Activated naive CD8-positive, alpha-beta T cell (primary cell): ENCODE measurements around the gene HOXC4.
A peak's percentile ranks its signal among the peaks of the same experiment; 100 is the strongest.
"Not testable (repeated sequence)": the region's sequence is repeated elsewhere in the genome, so short reads cannot be mapped to it uniquely, and the experiment has no call there.

ENCODE experiments used
- H3K27ac Mint-ChIP-seq: one replicate; pipeline ENCODE4 v1.8.0; 2021; ENCODE audit warnings: mixed read lengths
- H3K27me3 Mint-ChIP-seq: one replicate; pipeline ENCODE4 v1.8.0; 2021; ENCODE audit warnings: mixed read lengths
- H3K36me3 Mint-ChIP-seq: one replicate; pipeline ENCODE4 v1.8.0; 2021; ENCODE audit warnings: mixed read lengths
- H3K4me1 Mint-ChIP-seq: one replicate; pipeline ENCODE4 v1.8.0; 2021; ENCODE audit warnings: low read depth, mixed read lengths
- H3K4me3 Mint-ChIP-seq: one replicate; pipeline ENCODE4 v1.8.0; 2021; ENCODE audit warnings: mild to moderate bottlenecking, mixed read lengths
- H3K9me3 Mint-ChIP-seq: one replicate; pipeline ENCODE4 v1.8.0; 2021; ENCODE audit warnings: low read depth, mixed read lengths

HOXC4 gene

DNA sequence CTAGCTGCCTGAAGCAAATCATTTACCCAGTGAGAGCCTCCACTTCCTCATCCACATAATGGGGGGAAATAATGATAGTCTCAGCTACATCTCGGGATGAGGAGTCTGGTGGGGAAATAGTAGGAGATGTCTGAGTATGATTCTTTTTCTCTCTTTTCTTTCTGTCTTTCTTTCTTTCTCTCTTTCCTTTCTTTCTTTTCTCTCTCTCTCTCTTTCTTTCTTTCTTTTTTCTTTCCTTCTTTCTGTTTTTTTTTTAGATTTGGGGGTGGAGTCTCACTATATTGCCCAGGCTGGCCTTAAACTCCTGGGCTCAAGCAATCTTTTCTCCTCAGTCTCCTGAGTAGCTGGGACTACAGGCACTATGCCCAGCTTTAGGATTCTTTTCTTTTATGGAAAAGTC, 12.8 kb downstream of the HOXC4 start:
- Mint-ChIP-seq H3K4me1 (no peaks in the 10 kb centered on the region), H3K9me3 (no peaks in the 10 kb centered on the region), H3K27ac (no peak overlapping the region), H3K27me3 (peaks cover 19% of the 10 kb centered on the region), H3K36me3 (no peaks in the 10 kb centered on the region), H3K4me3 (no peak overlapping the region)

DNA sequence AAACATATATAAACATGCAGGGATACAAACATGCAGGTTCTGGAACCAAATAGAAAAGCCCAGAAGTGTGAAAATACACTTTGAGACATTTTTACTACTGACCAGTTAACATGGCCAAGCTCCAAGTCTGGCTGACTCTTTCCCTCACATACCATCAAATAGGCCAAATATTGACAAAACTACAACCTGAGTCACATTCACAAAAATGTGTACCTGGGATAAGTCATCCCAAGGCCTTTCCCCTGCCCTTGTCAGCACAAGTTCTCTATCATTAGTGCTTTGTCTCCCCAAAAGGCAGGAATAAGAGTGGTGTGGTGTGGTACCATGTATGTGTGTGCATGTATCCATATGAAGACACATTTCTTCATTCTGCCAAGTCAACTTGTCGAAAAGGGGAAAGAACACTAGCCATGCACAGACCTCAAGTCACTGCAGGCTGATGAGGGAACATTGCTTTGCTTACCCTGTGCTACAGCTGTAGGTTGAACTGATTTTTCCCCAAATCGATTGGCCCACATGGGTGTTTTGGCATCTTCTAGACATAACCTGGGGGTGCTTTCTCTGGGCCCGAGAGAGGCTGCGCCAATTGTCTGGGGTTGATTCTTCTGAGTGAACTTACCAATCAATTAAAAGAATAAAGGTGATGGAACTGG, 14.9 kb downstream of the HOXC4 start:
- H3K4me3 Mint-ChIP-seq = no peak overlapping the region
- H3K36me3 Mint-ChIP-seq = no peaks in the 10 kb centered on the region
- peaks cover 16% of the 10 kb centered on the region for H3K27me3 Mint-ChIP-seq
- no peak overlapping the region for H3K27ac Mint-ChIP-seq
- H3K4me1 Mint-ChIP-seq = no peaks in the 10 kb centered on the region
- no peaks in the 10 kb centered on the region for H3K9me3 Mint-ChIP-seq

- Mint-ChIP-seq H3K36me3 (no peaks in the 10 kb centered on the region), H3K27me3 (peaks cover 8% of the 10 kb centered on the region)
Observed at GRCh38 chr12:54071942-54072341, 18.3 kb downstream of the HOXC4 start.

DNA sequence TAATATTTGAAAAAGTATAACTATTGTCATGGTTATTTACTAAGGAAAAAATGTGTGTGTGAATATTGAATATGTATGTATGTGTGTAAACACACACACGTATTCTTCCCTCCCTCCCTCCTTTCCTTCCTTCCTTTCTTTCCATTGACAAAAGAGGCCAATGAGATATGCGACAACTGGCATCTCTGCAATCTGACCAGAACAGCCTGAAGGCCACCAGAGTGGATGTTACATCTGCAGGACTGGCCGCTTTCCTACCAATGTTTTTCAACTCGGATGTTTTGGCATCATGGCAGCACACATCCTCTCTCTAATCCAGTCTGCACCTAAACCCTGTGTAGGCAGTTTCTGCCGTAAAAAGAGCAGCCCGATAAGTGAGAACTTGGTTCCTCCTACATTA, 20.7 kb downstream of the HOXC4 start:
- Mint-ChIP-seq H3K27me3 (peaks cover 8% of the 10 kb centered on the region), H3K9me3 (no peaks in the 10 kb centered on the region), H3K4me1 (no peaks in the 10 kb centered on the region), H3K4me3 (no peak overlapping the region), H3K27ac (no peak overlapping the region), H3K36me3 (no peaks in the 10 kb centered on the region)

More at GRCh38 chr12:54071942-54072341, 18.3 kb downstream of the HOXC4 start:
- no peaks in the 10 kb centered on the region for H3K9me3 Mint-ChIP-seq
- no peak overlapping the region for H3K27ac Mint-ChIP-seq
- no peaks in the 10 kb centered on the region for H3K4me1 Mint-ChIP-seq
- no peak overlapping the region for H3K4me3 Mint-ChIP-seq

DNA sequence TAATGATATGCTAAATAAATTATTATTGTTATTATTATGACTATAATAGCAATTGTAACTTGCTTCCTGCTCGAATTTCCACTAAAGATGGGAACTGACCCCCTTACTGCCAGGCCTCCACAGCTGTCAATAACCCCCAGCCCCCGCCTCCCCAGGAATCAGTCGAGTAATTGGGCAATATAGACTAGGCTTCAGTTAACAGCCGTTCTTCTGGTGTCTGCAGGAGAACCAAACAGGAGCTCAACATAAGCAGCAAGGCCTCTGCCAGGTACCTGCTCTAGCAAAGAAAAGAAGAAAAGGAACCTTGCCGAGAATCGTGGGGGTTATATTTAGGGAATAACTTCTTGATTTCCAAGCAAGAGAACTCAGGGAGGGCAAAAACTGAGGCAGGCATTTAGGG, 21.8 kb downstream of the HOXC4 start:
- peaks cover 1% of the 10 kb centered on the region for H3K4me1 Mint-ChIP-seq
- no peaks in the 10 kb centered on the region for H3K36me3 Mint-ChIP-seq
- no peaks in the 10 kb centered on the region for H3K9me3 Mint-ChIP-seq
- H3K27ac Mint-ChIP-seq = no peak overlapping the region
- H3K27me3 Mint-ChIP-seq = peaks cover 5% of the 10 kb centered on the region
- no peak overlapping the region for H3K4me3 Mint-ChIP-seq

DNA sequence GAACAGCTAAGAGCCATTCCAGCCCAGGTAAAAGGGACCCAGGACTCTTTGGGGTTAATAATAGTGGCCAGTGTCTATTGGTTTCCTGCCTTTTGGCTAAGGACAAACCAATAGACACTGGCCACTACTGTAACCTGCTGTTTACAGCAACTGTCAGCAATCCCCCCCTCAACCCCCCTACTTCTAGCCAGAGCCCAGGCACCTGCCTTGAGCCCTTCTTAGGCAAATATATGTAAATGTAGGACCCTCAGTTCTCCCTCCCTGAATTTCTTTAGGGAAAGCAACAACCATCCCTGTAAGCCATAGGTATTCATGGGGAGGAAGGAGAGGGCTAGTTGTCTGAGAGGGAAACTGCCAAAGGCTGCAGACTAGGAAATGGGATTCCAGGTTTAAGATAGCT, 22.3 kb downstream of the HOXC4 start:
- Mint-ChIP-seq H3K4me1 (peaks cover 6% of the 10 kb centered on the region), H3K27ac (no peak overlapping the region), H3K27me3 (peaks cover 2% of the 10 kb centered on the region), H3K9me3 (no peaks in the 10 kb centered on the region), H3K36me3 (no peaks in the 10 kb centered on the region), H3K4me3 (no peak overlapping the region)

DNA sequence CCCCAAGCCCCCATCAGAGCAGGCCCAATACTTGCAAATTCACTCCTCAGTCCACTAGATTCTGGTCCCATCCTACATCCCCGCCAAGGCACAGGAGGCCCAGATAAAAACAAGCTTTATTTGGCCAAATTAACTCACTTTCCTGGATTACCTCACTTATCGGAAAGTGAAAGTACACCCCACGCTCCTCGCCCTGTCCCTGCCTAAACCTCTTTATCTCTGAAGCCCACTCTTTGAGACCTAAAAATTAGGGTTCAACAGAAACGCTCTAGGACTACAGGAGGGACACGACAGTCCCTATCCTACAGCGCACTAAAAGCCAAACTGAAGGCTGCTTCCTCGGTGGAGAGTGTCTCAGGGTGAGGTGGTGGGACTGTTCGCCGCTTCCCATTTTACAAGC, 24.2 kb downstream of the HOXC4 start:
- Mint-ChIP-seq H3K4me1 (peaks cover 19% of the 10 kb centered on the region), H3K27ac (peak overlapping the region; percentile 54)
- not testable (repeated sequence) for H3K36me3 Mint-ChIP-seq, H3K4me3 Mint-ChIP-seq, H3K9me3 Mint-ChIP-seq, H3K27me3 Mint-ChIP-seq

DNA sequence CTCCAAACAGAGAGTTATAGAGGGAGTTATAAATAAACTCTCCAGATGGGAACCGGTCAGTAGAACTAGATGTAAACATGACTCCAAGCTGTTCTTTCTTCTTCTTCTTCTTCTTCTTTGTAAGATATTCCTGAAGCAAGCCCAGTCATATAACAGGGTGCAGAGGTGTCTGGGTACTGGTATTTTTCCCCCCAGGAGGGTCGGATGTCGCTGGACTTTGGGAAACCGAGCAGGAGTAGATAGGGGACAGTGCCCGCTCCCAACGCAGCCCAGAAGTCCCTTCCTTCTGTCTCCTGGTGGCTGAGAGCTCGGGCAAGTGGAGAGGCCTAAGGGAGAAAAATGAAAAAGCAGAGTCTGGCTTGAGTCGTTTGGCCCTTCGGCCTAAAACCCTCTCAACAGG, 25.5 kb downstream of the HOXC4 start:
- H3K36me3 Mint-ChIP-seq, H3K4me3 Mint-ChIP-seq: not testable (repeated sequence)

DNA sequence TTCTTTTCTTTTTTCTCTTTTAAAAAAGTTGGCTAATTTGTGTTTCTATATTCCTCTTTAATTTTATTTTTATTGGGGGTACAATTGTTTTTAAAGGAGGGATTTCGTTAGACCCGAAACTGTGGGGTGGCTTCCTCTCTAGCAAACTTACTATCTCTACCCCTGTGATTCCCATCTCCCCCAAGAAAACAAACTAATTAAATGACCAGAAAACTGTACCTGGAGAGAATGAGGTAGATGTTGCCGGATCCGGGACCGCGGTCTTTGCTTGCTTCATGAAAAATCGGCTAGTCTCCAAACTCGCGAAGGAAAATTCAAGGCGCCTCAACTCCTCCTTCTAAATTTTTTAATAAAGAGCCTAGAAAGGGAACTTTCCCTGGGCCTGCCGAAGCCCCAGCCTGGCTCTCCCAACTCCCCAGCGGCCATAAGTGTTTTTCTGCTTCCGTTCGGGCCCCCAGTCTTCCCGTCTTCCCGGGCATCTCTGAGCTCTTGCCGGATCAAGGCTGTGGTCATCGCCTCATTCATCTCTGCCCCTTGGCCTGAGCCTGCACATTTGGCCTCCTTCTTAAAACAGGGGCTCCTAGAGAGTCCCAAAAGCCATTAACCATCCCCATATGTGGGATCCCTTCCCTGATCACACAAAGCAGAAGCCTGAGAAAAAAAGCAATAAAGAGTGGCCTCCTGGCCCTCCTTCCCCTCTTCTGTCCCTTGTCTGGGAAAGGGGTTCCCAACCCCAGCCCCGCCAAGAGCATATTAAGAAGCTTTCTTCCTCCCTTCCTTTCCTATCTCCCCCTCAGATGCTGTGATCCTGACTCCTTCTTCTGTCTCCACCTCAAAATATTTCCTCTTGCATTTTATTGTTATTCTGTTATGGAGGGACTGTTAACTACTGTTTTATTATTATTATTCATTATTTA, 26.6 kb downstream of the HOXC4 start:
- H3K27ac Mint-ChIP-seq = peak overlapping the region; percentile 78

More for the DNA sequence above, 25.5 kb downstream of the HOXC4 start:
- Mint-ChIP-seq H3K27ac (peak overlapping the region; percentile 18), H3K4me1 (peaks cover 30% of the 10 kb centered on the region)
- not testable (repeated sequence) for H3K27me3 Mint-ChIP-seq, H3K9me3 Mint-ChIP-seq

DNA sequence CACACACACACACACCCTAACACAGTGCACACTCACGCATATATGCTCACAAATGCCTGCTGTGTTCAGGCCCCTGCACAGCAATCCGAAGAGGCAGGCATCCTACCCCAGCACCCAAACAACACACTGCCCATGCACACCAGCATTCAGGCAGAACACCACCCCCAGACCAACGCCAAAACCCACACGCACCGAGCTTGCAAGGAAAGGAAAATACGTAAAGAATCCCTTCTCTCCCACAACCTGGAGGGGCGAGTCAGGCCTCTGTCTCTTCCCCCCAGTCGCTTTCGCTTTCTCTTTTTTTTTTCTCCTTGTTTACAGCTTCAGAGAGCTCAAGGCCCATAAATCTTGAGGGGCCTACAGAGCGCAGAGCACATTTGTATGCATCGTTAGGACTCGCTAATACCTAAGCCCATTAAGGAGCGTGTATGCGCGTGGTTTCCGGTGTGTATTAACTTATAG, 27.4 kb downstream of the HOXC4 start:
- not testable (repeated sequence) for H3K9me3 Mint-ChIP-seq, H3K27me3 Mint-ChIP-seq, H3K36me3 Mint-ChIP-seq
- H3K27ac Mint-ChIP-seq = peak overlapping the region; percentile 78
- H3K4me1 Mint-ChIP-seq = peaks cover 30% of the 10 kb centered on the region
- H3K4me3 Mint-ChIP-seq = peak overlapping the region; percentile 84

More for the DNA sequence above, 26.6 kb downstream of the HOXC4 start:
- not testable (repeated sequence) for H3K9me3 Mint-ChIP-seq, H3K27me3 Mint-ChIP-seq, H3K36me3 Mint-ChIP-seq
- H3K4me3 Mint-ChIP-seq = peak overlapping the region; percentile 27
- H3K4me1 Mint-ChIP-seq = peaks cover 30% of the 10 kb centered on the region

DNA sequence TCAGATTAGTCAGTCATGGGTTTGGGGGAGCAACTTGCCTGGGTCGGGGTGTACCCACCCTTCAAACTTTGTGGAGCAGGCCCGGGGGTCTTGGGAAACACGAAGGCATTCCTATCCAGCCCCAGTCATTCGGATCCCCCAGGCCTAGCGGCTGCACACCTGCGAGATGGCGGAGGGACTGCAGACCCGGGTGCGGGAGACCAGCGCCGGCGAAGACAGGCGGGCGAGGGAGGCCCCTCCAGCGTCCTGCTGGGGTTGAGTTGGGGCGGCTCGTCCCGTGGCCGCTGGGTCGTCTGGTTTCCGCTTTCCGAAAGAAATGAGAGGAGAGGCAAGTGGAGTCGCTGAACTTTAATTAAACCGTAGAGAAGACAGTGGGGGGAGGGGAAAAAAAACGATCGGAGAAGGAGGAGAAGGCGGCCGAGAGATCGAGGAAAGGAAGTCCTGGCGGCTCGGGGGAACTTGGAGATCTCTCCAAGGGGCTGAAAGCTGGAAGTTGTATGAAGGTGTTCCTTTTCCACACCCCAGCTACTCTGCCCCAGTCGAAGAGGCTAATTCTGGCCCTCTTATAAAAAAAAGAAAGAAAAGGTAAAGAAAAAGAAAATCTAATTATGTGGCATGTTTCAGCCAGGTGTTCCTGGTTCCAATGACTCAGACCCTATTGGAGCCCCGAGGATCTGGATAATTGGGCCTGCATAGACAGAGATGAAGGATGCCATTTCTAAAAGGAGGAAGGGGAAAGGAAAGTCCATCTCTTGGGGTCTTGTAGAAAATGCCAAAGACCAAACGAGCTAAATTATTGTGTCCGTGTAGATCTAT, 28.2 kb downstream of the HOXC4 start:
- H3K4me1 Mint-ChIP-seq = peaks cover 30% of the 10 kb centered on the region

DNA sequence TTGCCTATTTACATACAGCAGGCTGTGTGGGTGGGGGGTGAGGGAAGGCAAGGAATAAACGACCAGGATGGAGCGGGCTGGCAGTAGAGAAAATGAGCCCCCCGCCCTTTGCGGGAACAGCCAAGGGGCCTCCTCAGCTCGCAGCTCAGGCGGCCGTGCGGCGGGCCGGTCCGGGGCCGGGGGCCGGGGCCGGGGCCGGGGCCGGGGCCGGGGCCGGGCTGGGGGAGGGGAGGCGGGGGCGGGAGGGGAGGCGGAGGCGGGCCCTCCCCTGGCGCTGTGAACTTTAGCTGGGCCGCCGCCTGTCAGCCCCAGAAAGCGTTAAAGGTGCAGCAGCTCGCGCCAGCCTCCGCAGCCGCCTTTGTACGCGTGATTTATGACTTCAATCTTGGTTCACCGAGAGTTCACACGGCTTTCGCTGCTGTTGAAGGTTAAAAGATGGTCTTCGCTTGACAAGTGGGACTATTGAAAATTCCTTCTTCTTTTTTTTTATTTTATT, 28.8 kb downstream of the HOXC4 start:
- H3K9me3 Mint-ChIP-seq = no peaks in the 10 kb centered on the region

More for the DNA sequence above, 28.2 kb downstream of the HOXC4 start:
- not testable (repeated sequence) for H3K9me3 Mint-ChIP-seq, H3K36me3 Mint-ChIP-seq, H3K27me3 Mint-ChIP-seq
- peak overlapping the region; percentile 84 for H3K4me3 Mint-ChIP-seq
- peak overlapping the region; percentile 78 for H3K27ac Mint-ChIP-seq

GRCh38 chr12:54088011-54088410, 34.4 kb downstream of the HOXC4 start:
- not testable (repeated sequence) for H3K4me3 Mint-ChIP-seq, H3K36me3 Mint-ChIP-seq, H3K9me3 Mint-ChIP-seq, H3K27me3 Mint-ChIP-seq, H3K27ac Mint-ChIP-seq
- peaks cover 16% of the 10 kb centered on the region for H3K4me1 Mint-ChIP-seq

More for the DNA sequence above, 28.8 kb downstream of the HOXC4 start:
- Mint-ChIP-seq H3K36me3 (no peaks in the 10 kb centered on the region), H3K27me3 (no peaks in the 10 kb centered on the region), H3K4me1 (peaks cover 30% of the 10 kb centered on the region), H3K4me3 (peak overlapping the region; percentile 84), H3K27ac (peak overlapping the region; percentile 78)

DNA sequence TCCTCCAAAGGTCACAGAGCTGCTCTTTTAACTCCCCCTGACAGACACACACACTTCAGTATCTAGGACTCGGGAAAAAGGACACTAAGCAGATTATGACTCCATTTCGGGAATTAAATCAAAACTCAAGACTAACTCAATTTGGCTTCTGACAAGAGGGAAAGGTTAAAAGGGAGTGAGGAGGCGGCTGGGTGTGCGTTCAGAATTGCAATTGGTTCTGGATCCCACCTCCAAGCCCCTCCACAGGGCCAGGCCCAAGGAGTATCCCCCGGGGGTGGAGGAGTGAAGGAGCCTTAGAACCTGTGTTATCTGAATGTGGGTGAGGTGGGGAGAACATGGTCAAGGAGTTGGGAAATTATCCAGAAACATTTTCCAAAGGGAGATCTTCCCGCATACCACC, 35.8 kb downstream of the HOXC4 start:
- peaks cover 13% of the 10 kb centered on the region for H3K27me3 Mint-ChIP-seq
- H3K4me1 Mint-ChIP-seq, H3K36me3 Mint-ChIP-seq, H3K27ac Mint-ChIP-seq, H3K4me3 Mint-ChIP-seq, H3K9me3 Mint-ChIP-seq: not testable (repeated sequence)

- H3K36me3 Mint-ChIP-seq, H3K4me1 Mint-ChIP-seq, H3K27ac Mint-ChIP-seq, H3K9me3 Mint-ChIP-seq: not testable (repeated sequence)
- peaks cover 13% of the 10 kb centered on the region for H3K27me3 Mint-ChIP-seq
- peak overlapping the region; percentile 79 for H3K4me3 Mint-ChIP-seq
Observed at GRCh38 chr12:54090312-54090711, 36.7 kb downstream of the HOXC4 start.
